Muscle layer of duodenum (tissue), 2 donors: ENCODE data around the gene TACR1.

Experiments used
- H3K27ac ChIP-seq: one replicate; pipeline ENCODE4 v1.7.0; 2013; ENCODE audit warnings: mild to moderate bottlenecking, low read length
- H3K27me3 ChIP-seq: one replicate; pipeline ENCODE4 v1.7.0; 2013; ENCODE audit warnings: low read depth, mild to moderate bottlenecking, control low read depth, low read length
- H3K36me3 ChIP-seq, 2 donors: one replicate each; pipeline ENCODE4 v1.7.0; 2013; ENCODE audit warnings: low read length in 2 of 2, control low read depth in 1 of 2, mild to moderate bottlenecking in 1 of 2; ENCODE audit not compliant: insufficient read depth in 2 of 2, control insufficient read depth in 1 of 2
- H3K4me1 ChIP-seq, 2 donors: one replicate each; pipeline ENCODE4 v1.7.0; 2013; ENCODE audit warnings: low read length in 2 of 2, mild to moderate bottlenecking in 2 of 2, control low read depth in 1 of 2, moderate library complexity in 1 of 2; ENCODE audit not compliant: insufficient read depth in 2 of 2, control insufficient read depth in 1 of 2
- H3K4me3 ChIP-seq, 2 donors: one replicate each; pipeline ENCODE4 v1.7.0; 2013; ENCODE audit warnings: low read length in 2 of 2, low read depth in 1 of 2, mild to moderate bottlenecking in 1 of 2
- H3K9me3 ChIP-seq, 2 donors: one replicate each; pipeline ENCODE4 v1.7.0; 2013; ENCODE audit warnings: low read length in 2 of 2, control low read depth in 1 of 2, mild to moderate bottlenecking in 1 of 2; ENCODE audit not compliant: control insufficient read depth in 1 of 2
- donor health status: healthy.

The TACR1 gene

GRCh38 chr2:75003773-75004172, 195.5 kb downstream of the TACR1 start:
- no peak overlapping the region for H3K27ac ChIP-seq
- H3K9me3 ChIP-seq: peaks cover 0 to 2% of the 10 kb centered on the region in 2 donors
- H3K27me3 ChIP-seq: no peaks in the 10 kb centered on the region
- no peaks in the 10 kb centered on the region for H3K4me1 ChIP-seq
- no peaks in the 10 kb centered on the region for H3K36me3 ChIP-seq
- no peak overlapping the region for H3K4me3 ChIP-seq

GRCh38 chr2:75003276-75003675, 196.0 kb downstream of the TACR1 start:
- no peaks in the 10 kb centered on the region for H3K4me1 ChIP-seq
- peaks cover 0 to 2% of the 10 kb centered on the region in 2 donors for H3K9me3 ChIP-seq
- H3K27me3 ChIP-seq: no peaks in the 10 kb centered on the region

GRCh38 chr2:75002007-75002406, 197.3 kb downstream of the TACR1 start:
- H3K27me3 ChIP-seq: no peaks in the 10 kb centered on the region
- no peak overlapping the region for H3K27ac ChIP-seq
- no peak overlapping the region for H3K4me3 ChIP-seq
- H3K36me3 ChIP-seq: no peaks in the 10 kb centered on the region
- no peaks in the 10 kb centered on the region for H3K4me1 ChIP-seq
- peaks cover 0 to 2% of the 10 kb centered on the region in 2 donors for H3K9me3 ChIP-seq

More at GRCh38 chr2:75003276-75003675, 196.0 kb downstream of the TACR1 start:
- no peak overlapping the region for H3K27ac ChIP-seq
- H3K36me3 ChIP-seq: no peaks in the 10 kb centered on the region
- H3K4me3 ChIP-seq: no peak overlapping the region

- Histone ChIP-seq H3K9me3 (peaks cover 0 to 2% of the 10 kb centered on the region in 2 donors), H3K27me3 (no peaks in the 10 kb centered on the region), H3K36me3 (no peaks in the 10 kb centered on the region), H3K4me3 (no peak overlapping the region), H3K27ac (no peak overlapping the region), H3K4me1 (no peaks in the 10 kb centered on the region)
These were observed 199.9 kb downstream of the TACR1 start for GRCh38 chr2:74999468-74999867.
